Uterus (tissue), 4 donors: ENCODE results near the gene SLC27A2. TPM values are rescaled to one million over a fixed set of nuclear protein-coding genes. Genes with fewer than 3 reads are reported as not detected.

Experiments
- DNase-seq, 2 donors: peaks; one replicate each; pipeline ENCODE4 v3.0.0-alpha.2; 2019 to 2020
- H3K27ac ChIP-seq, 2 donors: fragments of 200-600 bp; sonication (generic); 1 replicate in 1 of 2; 2 replicates in 1 of 2; pipeline ENCODE4 v1.5.1; 2016 to 2018
- H3K27me3 ChIP-seq, 2 donors: fragments of 200-600 bp; sonication (generic); one replicate each; pipeline ENCODE4 v1.5.1; 2018 to 2019; ENCODE audit warnings: control low read depth in 1 of 2
- H3K36me3 ChIP-seq, 2 donors: fragments of 200-600 bp; sonication (generic); one replicate each; pipeline ENCODE4 v1.5.1; 2019; ENCODE audit warnings: control low read depth in 1 of 2
- H3K4me1 ChIP-seq, 2 donors: fragments of 200-600 bp; sonication (generic); one replicate each; pipeline ENCODE4 v1.5.1; 2018 to 2019; ENCODE audit warnings: control low read depth in 1 of 2
- H3K4me3 ChIP-seq, 2 donors: fragments of 200-600 bp; sonication (generic); 1 replicate in 1 of 2; 2 replicates in 1 of 2; pipeline ENCODE4 v1.5.1; 2018 to 2019; ENCODE audit warnings: mild to moderate bottlenecking in 1 of 2
- H3K9me3 ChIP-seq, 2 donors: fragments of 200-600 bp; sonication (generic); one replicate each; pipeline ENCODE4 v1.5.1; 2019; ENCODE audit warnings: control low read depth in 1 of 2
- CTCF ChIP-seq, 4 experiments: fragments of 200-600 bp in 2 of 4; fragments of 450-650 bp in 2 of 4; sonication (generic) in 2 of 4; IDR thresholded peaks; one replicate each; pipeline ENCODE4 v1.5.1; 2016 to 2019; ENCODE audit warnings: antibody characterized with exemption in 4 of 4, mild to moderate bottlenecking in 2 of 4, moderate library complexity in 1 of 4
- POLR2A ChIP-seq, 2 donors: fragments of 450-650 bp; IDR thresholded peaks; one replicate each; pipeline ENCODE4 v1.6.1; 2016; ENCODE audit warnings: antibody characterized with exemption in 2 of 2, mild to moderate bottlenecking in 1 of 2, moderate library complexity in 1 of 2
- intact Hi-C: fragments of 100-400 bp; cut with DNase I; formaldehyde crosslinking; loops from one replicate; pipeline ENCODE4 v1.15.1; 2023; ENCODE audit warnings: low total_unique reads
- total RNA-seq, 4 donors: library from RNA; depleted of rRNA in 3 of 4; stranded (reverse); fragments of >200 nt in 3 of 4; gene quantifications; one replicate each; pipeline versions ENCODE4 v1.1.0 to v1.2.4, GENCODE V29; 2014 to 2023
- donor health status: DM: yes; HTN: yes; CAD: no.

Gene SLC27A2
- total RNA-seq, 4 donors from 2014 or later: 0.27 to 1.7 TPM; not detected in 2

GRCh38 chr15:50251638-50252182, 69.7 kb downstream of the SLC27A2 start:
- H3K4me1 ChIP-seq: no peaks in the 10 kb centered on the region
- no peak for TF ChIP-seq CTCF (IDR thresholded peaks at IDR 0.05)
- no peak for TF ChIP-seq POLR2A (IDR thresholded peaks at IDR 0.05)

GRCh38 chr15:50252556-50252955, 70.6 kb downstream of the SLC27A2 start:
- Histone ChIP-seq H3K9me3 (no peaks in the 10 kb centered on the region), H3K4me3 (no peak overlapping the region), H3K36me3 (no peaks in the 10 kb centered on the region), H3K27me3 (no peaks in the 10 kb centered on the region), H3K4me1 (no peaks in the 10 kb centered on the region), H3K27ac (no peak overlapping the region)
- intact Hi-C loops: no loop called here
- DNase-seq: no peak
- TF ChIP-seq CTCF (IDR thresholded peaks at IDR 0.05) (no peak), POLR2A (IDR thresholded peaks at IDR 0.05) (no peak)

More at GRCh38 chr15:50251638-50252182, 69.7 kb downstream of the SLC27A2 start:
- Histone ChIP-seq H3K27me3 (no peaks in the 10 kb centered on the region), H3K9me3 (no peaks in the 10 kb centered on the region), H3K4me3 (no peak overlapping the region), H3K27ac (no peak overlapping the region), H3K36me3 (no peaks in the 10 kb centered on the region)
- no peak for DNase-seq
- intact Hi-C loops: no loop called here

- Histone ChIP-seq H3K27ac (no peak overlapping the region), H3K36me3 (no peaks in the 10 kb centered on the region), H3K27me3 (no peaks in the 10 kb centered on the region), H3K4me1 (no peaks in the 10 kb centered on the region), H3K4me3 (no peak overlapping the region), H3K9me3 (no peaks in the 10 kb centered on the region)
- TF ChIP-seq POLR2A (IDR thresholded peaks at IDR 0.05): no peak
- no peak for TF ChIP-seq CTCF (IDR thresholded peaks at IDR 0.05)
- intact Hi-C loops: no loop called here
- no peak for DNase-seq
Observed at GRCh38 chr15:50256188-50257041, 74.4 kb downstream of the SLC27A2 start.

- Histone ChIP-seq H3K4me3 (no peak overlapping the region), H3K27me3 (no peaks in the 10 kb centered on the region), H3K27ac (no peak overlapping the region), H3K4me1 (no peaks in the 10 kb centered on the region), H3K36me3 (no peaks in the 10 kb centered on the region), H3K9me3 (no peaks in the 10 kb centered on the region)
- DNase-seq: no peak
- intact Hi-C loops: no loop called here
- TF ChIP-seq CTCF (IDR thresholded peaks at IDR 0.05) (no peak), POLR2A (IDR thresholded peaks at IDR 0.05) (no peak)
Observed at GRCh38 chr15:50257332-50257731, 75.3 kb downstream of the SLC27A2 start.

GRCh38 chr15:50257924-50258323, 75.9 kb downstream of the SLC27A2 start:
- Histone ChIP-seq H3K4me3 (no peak overlapping the region), H3K9me3 (no peaks in the 10 kb centered on the region), H3K4me1 (no peaks in the 10 kb centered on the region), H3K27ac (no peak overlapping the region), H3K36me3 (no peaks in the 10 kb centered on the region), H3K27me3 (no peaks in the 10 kb centered on the region)
- TF ChIP-seq CTCF (IDR thresholded peaks at IDR 0.05) (no peak), POLR2A (IDR thresholded peaks at IDR 0.05) (no peak)
- intact Hi-C loops: no loop called here
- no peak for DNase-seq
